Activated naive CD4-positive, alpha-beta T cell treated with anti-CD3 and anti-CD28 coated beads for 36 hours (primary cell): Measurements from ENCODE around the gene CCDC88B. TPM values are rescaled to one million over a fixed set of nuclear protein-coding genes. Genes with fewer than 3 reads are reported as not detected.

Experiments used
- CTCF ChIA-PET: fragments of 350-600 bp; sonication (Branson Sonifier 250); formaldehyde crosslinking; loops from one replicate; lab custom pipeline; 2021; ENCODE audit warnings: antibody characterized with exemption; lab: Charles Lee
- DNase-seq: peaks from one replicate; pipeline ENCODE4 v3.0.0-alpha.2; 2020
- H3K27ac Mint-ChIP-seq: one replicate; pipeline ENCODE4 v1.8.0; 2021; ENCODE audit warnings: mild to moderate bottlenecking, mixed read lengths
- H3K27me3 Mint-ChIP-seq: one replicate; pipeline ENCODE4 v1.8.0; 2021; ENCODE audit warnings: low read depth, mixed read lengths
- H3K36me3 Mint-ChIP-seq: one replicate; pipeline ENCODE4 v1.8.0; 2021; ENCODE audit warnings: low read depth, mixed read lengths
- H3K4me1 Mint-ChIP-seq: one replicate; pipeline ENCODE4 v1.8.0; 2021; ENCODE audit warnings: low read depth, mixed read lengths
- H3K4me3 Mint-ChIP-seq: one replicate; pipeline ENCODE4 v1.8.0; 2021; ENCODE audit warnings: mild to moderate bottlenecking, moderate library complexity, mixed read lengths
- H3K9me3 Mint-ChIP-seq: one replicate; pipeline ENCODE4 v1.8.0; 2021; ENCODE audit warnings: mixed read lengths
- intact Hi-C: fragments of 100-400 bp; cut with micrococcal nuclease; formaldehyde crosslinking; loops from one replicate; pipeline ENCODE4 v1.15.1; 2023
- total RNA-seq, 2 experiments: library from RNA; stranded (reverse); gene quantifications; one replicate each; pipeline ENCODE4 v1.2.3, GENCODE V29; 2021

The CCDC88B gene
- total RNA-seq, 2 experiments from 2014 or later = 53.2 to 61.9 TPM

- Mint-ChIP-seq H3K9me3 (no peaks in the 10 kb centered on the region), H3K4me1 (peaks cover 36% of the 10 kb centered on the region), H3K27me3 (no peaks in the 10 kb centered on the region), H3K4me3 (no peak overlapping the region), H3K27ac (no peak overlapping the region), H3K36me3 (peaks cover 24% of the 10 kb centered on the region)
- intact Hi-C loops = loop anchor here (5.0 kb wide), 1 partner anchor 291 kb away; no protein-coding TSS in a partner anchor
- CTCF ChIA-PET = interaction anchor here (1.5 kb wide), 1 partner anchor 20 kb away, joined by 3 read pairs; no protein-coding TSS in a partner anchor
- no peak for DNase-seq
Measured at GRCh38 chr11:64361659-64362058, 21.7 kb downstream of the CCDC88B start.

- intact Hi-C loops = loop anchor here (5.0 kb wide), 1 partner anchor 290 kb away; no protein-coding TSS in a partner anchor
- Mint-ChIP-seq H3K27ac (no peak overlapping the region), H3K27me3 (no peaks in the 10 kb centered on the region), H3K4me3 (no peak overlapping the region), H3K4me1 (peaks cover 35% of the 10 kb centered on the region), H3K9me3 (no peaks in the 10 kb centered on the region), H3K36me3 (peaks cover 25% of the 10 kb centered on the region)
- CTCF ChIA-PET = no interaction called here
- DNase-seq = no peak
Measured at GRCh38 chr11:64362339-64362738, 22.3 kb downstream of the CCDC88B start.

- no peak for DNase-seq
- Mint-ChIP-seq H3K4me1 (peaks cover 25% of the 10 kb centered on the region), H3K27ac (no peak overlapping the region), H3K36me3 (peaks cover 28% of the 10 kb centered on the region), H3K9me3 (no peaks in the 10 kb centered on the region), H3K27me3 (no peaks in the 10 kb centered on the region), H3K4me3 (no peak overlapping the region)
- intact Hi-C loops = loop anchor here (5.0 kb wide), 1 partner anchor 288 kb away; no protein-coding TSS in a partner anchor
- CTCF ChIA-PET = no interaction called here
Measured at GRCh38 chr11:64364435-64364834, 24.4 kb downstream of the CCDC88B start.

- H3K4me3 Mint-ChIP-seq = no peak overlapping the region
- intact Hi-C loops = loop anchor here (5.0 kb wide), 1 partner anchor 287 kb away; no protein-coding TSS in a partner anchor
- CTCF ChIA-PET = no interaction called here
- peaks cover 30% of the 10 kb centered on the region for H3K36me3 Mint-ChIP-seq
- no peaks in the 10 kb centered on the region for H3K9me3 Mint-ChIP-seq
- H3K27me3 Mint-ChIP-seq = no peaks in the 10 kb centered on the region
- no peak for DNase-seq
- H3K4me1 Mint-ChIP-seq = peaks cover 21% of the 10 kb centered on the region
- H3K27ac Mint-ChIP-seq = no peak overlapping the region
Measured at GRCh38 chr11:64364911-64365310, 24.9 kb downstream of the CCDC88B start.

- peaks cover 31% of the 10 kb centered on the region for H3K36me3 Mint-ChIP-seq
- no peak overlapping the region for H3K27ac Mint-ChIP-seq
- no peaks in the 10 kb centered on the region for H3K9me3 Mint-ChIP-seq
- peaks cover 6% of the 10 kb centered on the region for H3K4me1 Mint-ChIP-seq
- H3K4me3 Mint-ChIP-seq = no peak overlapping the region
- H3K27me3 Mint-ChIP-seq = no peaks in the 10 kb centered on the region
- intact Hi-C loops = no loop called here
- CTCF ChIA-PET = interaction anchor here (0.6 kb wide), 1 partner anchor 8 kb away, joined by 8 read pairs; no protein-coding TSS in a partner anchor
- no peak for DNase-seq
Measured at GRCh38 chr11:64366751-64367150, 26.7 kb downstream of the CCDC88B start.

- no peaks in the 10 kb centered on the region for H3K27me3 Mint-ChIP-seq
- CTCF ChIA-PET = no interaction called here
- H3K9me3 Mint-ChIP-seq = no peaks in the 10 kb centered on the region
- no peak for DNase-seq
- peaks cover 24% of the 10 kb centered on the region for H3K36me3 Mint-ChIP-seq
- intact Hi-C loops = no loop called here
- no peaks in the 10 kb centered on the region for H3K4me1 Mint-ChIP-seq
- no peak overlapping the region for H3K27ac Mint-ChIP-seq
- H3K4me3 Mint-ChIP-seq = no peak overlapping the region
Measured at GRCh38 chr11:64367931-64368672, 28.1 kb downstream of the CCDC88B start.

GRCh38 chr11:64368673-64369074 is 28.7 kb downstream of the CCDC88B start:
- CTCF ChIA-PET = no interaction called here
- Mint-ChIP-seq H3K9me3 (no peaks in the 10 kb centered on the region), H3K4me3 (no peak overlapping the region)

GRCh38 chr11:64369440-64370421 is 29.7 kb downstream of the CCDC88B start:
- Mint-ChIP-seq H3K4me1 (no peaks in the 10 kb centered on the region), H3K27me3 (no peaks in the 10 kb centered on the region), H3K36me3 (peaks cover 16% of the 10 kb centered on the region), H3K4me3 (no peak overlapping the region), H3K27ac (no peak overlapping the region), H3K9me3 (no peaks in the 10 kb centered on the region)
- CTCF ChIA-PET = no interaction called here
- no peak for DNase-seq
- intact Hi-C loops = no loop called here

More at GRCh38 chr11:64368673-64369074, 28.7 kb downstream of the CCDC88B start:
- Mint-ChIP-seq H3K36me3 (peaks cover 21% of the 10 kb centered on the region), H3K4me1 (no peaks in the 10 kb centered on the region), H3K27me3 (no peaks in the 10 kb centered on the region), H3K27ac (no peak overlapping the region)
- DNase-seq = no peak
- intact Hi-C loops = no loop called here

GRCh38 chr11:64371201-64371600 is 31.2 kb downstream of the CCDC88B start:
- CTCF ChIA-PET = no interaction called here
- Mint-ChIP-seq H3K27me3 (no peaks in the 10 kb centered on the region), H3K36me3 (peaks cover 13% of the 10 kb centered on the region), H3K4me1 (no peaks in the 10 kb centered on the region), H3K27ac (no peak overlapping the region), H3K9me3 (no peaks in the 10 kb centered on the region), H3K4me3 (no peak overlapping the region)
- intact Hi-C loops = no loop called here
- DNase-seq = no peak

GRCh38 chr11:64372021-64372420 is 32.0 kb downstream of the CCDC88B start:
- Mint-ChIP-seq H3K9me3 (no peaks in the 10 kb centered on the region), H3K4me3 (no peak overlapping the region), H3K36me3 (peaks cover 8% of the 10 kb centered on the region), H3K4me1 (no peaks in the 10 kb centered on the region), H3K27me3 (no peaks in the 10 kb centered on the region), H3K27ac (no peak overlapping the region)
- CTCF ChIA-PET = no interaction called here
- DNase-seq = no peak
- intact Hi-C loops = no loop called here

- Mint-ChIP-seq H3K36me3 (peaks cover 8% of the 10 kb centered on the region), H3K9me3 (no peaks in the 10 kb centered on the region), H3K27ac (no peak overlapping the region), H3K4me1 (no peaks in the 10 kb centered on the region), H3K4me3 (no peak overlapping the region), H3K27me3 (no peaks in the 10 kb centered on the region)
- no peak for DNase-seq
- intact Hi-C loops = no loop called here
- CTCF ChIA-PET = no interaction called here
Measured at GRCh38 chr11:64372802-64373597, 33.0 kb downstream of the CCDC88B start.

GRCh38 chr11:64373598-64373974 is 33.6 kb downstream of the CCDC88B start:
- no peaks in the 10 kb centered on the region for H3K27me3 Mint-ChIP-seq
- H3K4me1 Mint-ChIP-seq = no peaks in the 10 kb centered on the region
- peaks cover 8% of the 10 kb centered on the region for H3K36me3 Mint-ChIP-seq
- CTCF ChIA-PET = no interaction called here
- H3K4me3 Mint-ChIP-seq = no peak overlapping the region
- DNase-seq = no peak
- no peak overlapping the region for H3K27ac Mint-ChIP-seq
- H3K9me3 Mint-ChIP-seq = no peaks in the 10 kb centered on the region
- intact Hi-C loops = no loop called here
